Activated T-helper 9 cell treated with anti-CD3 and anti-CD28 coated beads, Interleukin-2, amount 50 U/mL, for 16 hours (primary cell): ENCODE results near the gene GNS.
A peak's percentile ranks its signal among the peaks of the same experiment; 100 is the strongest.
"Not testable (repeated sequence)": the region's sequence is repeated elsewhere in the genome, so short reads cannot be mapped to it uniquely, and the experiment has no call there.

Source experiments
- DNase-seq: peaks from one replicate; pipeline ENCODE4 v3.0.0-alpha.2; 2020; ENCODE audit warnings: low read depth

The GNS gene

DNA sequence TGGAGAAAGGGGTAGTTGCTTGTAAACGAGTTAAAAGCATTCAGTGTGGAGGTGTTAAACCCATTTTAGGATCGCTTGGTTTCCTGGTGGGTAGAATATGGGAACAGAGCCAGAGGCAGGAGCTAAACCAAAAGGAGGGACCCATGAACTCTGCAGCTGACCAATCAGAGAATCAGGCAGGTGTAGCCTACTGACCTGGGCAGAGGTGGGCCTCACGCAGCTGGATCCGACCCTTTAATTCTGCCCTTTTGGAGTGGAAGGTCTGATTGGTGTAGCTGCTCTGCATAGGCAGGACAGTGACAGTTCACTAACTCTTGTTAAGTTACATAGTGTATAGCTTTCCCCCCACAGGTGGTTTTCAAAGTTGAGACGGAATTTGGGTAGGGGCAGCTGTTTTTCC is 63.7 kb downstream of the GNS start:
- DNase-seq, result no peak

DNA sequence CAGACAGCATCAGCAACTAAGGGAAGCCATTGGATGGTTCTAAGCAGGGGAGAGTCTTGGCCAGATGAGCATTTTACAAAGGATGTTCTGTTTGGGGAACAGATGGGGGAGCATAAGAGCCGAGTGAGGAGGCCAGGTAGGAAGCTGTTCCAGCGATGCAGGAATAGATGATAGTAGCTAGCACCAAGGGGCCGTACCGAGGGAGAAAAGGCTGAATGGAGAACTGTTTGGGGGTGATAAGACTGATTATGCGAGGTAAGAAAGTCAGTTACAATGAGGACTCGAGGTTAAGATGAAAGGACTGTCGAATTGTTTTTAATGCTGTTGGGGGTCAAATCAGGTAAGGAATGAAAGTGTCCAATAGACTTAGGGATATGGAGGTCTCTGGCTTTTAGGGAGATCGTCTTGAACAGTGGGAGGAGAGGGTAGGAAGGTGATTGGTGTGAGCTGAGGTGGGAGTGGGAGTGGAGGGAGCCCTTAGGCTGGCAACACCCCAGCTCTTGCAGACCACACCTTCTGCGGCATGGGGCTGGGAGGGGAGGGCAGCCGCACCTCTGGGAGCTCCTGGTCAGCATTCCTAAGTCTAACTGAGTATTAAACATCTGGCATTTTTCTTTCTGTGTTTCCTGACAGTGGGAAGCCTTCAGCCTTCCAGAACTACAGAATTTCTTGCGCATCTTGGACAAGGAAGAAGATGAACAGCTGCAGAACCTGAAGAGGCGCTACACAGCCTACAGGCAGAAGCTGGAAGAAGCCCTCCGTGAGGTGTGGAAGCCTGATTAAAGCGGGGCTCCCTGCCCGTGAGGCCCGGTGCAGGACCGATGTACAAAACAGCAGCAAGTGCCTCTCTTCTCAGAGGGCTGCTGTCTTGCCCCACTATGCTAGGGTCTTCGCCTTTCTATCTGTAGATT is 64.8 kb downstream of the GNS start:
- DNase-seq, result no peak

DNA sequence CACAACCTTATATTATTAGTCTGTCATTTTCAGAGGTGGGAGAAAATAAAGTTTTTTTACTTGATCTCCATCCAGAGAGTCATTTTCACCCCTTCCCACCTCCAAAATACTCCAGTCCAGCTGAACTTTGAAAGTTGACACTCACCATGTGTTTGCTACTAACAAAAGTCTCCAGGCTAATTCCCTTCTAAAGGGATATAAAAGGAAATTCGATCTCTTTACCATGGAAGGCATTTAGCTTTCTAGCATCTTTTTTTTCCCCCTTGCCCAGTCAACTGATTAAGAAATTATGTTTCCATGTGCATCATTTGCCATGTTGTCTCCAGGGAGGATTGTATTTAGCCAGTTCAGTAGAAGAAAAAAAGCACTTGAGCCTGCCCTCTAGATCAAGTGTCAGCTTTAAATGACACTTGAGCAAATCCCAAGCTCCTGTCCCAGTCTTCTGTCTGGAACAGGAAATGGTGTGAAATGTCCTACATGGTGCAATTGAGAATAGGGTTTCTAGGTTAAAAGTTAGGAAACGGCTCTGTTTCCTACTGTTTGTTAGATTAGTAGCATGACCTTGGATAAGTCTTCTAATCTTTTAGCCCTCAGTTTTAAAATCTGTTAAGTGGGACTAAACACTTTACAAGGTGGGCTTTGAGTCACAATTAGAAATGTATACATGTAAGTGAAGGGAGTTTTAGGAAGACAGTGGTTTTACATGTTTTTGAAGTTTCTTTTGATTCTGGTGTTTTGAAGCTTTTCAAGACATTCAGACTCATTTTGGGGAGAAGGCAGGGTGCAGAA is 67.2 kb downstream of the GNS start:
- no peak for DNase-seq

DNA sequence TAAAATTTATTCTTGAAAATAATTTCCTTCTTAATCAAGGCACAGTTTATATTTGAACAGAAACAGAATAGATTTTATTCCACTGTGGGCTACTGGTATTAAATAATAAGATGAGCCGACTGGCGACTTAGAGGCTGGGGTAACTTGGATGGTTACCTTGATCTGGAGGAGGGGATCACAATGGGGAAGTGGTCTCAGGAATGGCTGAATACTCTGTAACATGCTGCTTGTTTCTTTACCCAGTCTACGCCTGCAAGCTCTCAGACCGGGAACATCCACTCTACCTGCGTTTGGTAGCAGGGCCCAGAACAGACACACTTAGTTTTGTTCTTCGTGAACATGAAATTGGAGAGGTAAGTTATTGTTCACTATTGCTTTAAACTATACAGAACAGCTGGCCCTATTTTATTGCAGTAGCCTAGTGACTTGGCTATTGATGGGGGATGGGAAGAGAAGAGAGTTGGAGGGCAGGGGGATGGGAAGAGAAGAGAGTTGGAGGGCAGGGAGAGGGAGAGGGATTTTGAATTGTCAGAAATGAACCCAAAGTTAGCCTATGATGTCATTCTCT is 67.9 kb downstream of the GNS start:
- DNase-seq, result no peak

DNA sequence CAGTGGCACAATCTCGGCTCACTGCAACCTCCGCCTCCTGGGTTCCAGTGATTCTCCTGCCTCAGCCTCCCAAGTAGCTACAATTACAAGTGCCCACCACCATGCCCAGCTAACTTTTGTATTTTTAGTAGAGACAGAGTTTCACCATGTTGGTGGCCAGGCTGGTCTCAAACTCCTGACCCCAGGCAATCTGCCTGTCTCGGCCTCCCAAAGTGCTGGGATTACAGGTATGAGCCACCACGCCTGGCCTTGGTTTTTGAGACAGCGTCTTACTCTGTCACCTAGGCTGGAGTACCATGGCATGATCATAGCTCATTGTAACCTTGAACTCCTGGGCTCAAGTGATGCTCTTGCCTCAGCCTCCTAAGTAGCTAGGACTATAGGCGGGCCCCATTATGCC is 69.0 kb downstream of the GNS start:
- DNase-seq, result not testable (repeated sequence)

DNA sequence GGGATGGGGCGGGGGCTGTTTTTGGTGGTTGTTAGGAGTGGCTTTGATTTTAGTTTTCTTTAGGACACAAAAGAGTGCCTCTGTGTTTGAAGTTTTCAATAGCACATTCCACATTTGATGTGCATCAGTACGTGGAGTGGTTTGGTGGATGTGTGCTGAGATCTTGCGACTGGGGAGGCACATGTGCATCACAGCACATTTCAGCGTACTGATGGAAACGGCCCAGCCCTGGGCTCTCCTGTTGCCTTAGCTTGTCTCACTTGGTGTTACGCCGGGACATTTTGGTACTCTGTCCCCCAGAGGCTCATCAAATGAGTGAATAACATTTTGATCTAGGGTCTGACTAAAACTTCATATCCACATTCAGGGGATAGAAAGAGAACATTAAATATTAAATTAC is 70.5 kb downstream of the GNS start:
- DNase-seq, result no peak

DNA sequence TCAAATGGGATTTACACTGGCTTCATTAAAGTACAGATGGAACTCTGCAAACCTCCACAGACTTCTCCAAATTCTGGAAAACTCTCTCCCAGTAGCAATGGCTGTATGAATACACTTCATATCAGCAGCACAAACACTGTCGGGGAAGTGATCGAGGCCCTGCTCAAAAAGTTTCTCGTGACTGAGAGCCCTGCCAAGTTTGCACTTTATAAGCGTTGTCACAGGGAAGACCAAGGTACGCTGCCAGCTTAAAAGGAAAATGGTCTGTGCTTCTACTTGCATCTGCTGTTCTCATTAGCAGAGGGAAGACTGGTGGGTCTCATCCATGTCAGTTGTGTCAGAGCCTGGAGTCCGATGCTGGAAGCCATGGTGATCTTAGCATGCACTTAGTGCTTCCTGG is 71.0 kb downstream of the GNS start:
- no peak for DNase-seq

DNA sequence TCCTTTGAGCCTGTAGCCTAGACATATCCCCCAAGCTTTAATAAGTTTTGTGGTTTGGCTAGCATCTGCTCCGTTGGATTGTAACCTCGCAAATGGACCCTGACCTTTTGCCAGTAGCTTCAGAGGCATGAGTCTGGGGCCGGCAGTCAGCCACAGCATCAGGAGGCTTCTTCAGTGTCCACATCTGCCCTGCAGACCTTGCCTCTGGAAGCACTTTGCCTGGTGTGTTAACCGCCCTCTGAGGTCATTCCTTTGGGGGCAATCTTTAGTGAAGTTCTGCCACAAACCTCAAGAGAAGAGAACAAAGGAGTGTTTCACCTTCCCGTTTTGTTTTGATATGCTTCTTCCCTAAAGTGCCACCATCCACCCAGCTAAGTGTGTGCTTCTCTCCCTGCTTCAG is 71.4 kb downstream of the GNS start:
- DNase-seq, result no peak

DNA sequence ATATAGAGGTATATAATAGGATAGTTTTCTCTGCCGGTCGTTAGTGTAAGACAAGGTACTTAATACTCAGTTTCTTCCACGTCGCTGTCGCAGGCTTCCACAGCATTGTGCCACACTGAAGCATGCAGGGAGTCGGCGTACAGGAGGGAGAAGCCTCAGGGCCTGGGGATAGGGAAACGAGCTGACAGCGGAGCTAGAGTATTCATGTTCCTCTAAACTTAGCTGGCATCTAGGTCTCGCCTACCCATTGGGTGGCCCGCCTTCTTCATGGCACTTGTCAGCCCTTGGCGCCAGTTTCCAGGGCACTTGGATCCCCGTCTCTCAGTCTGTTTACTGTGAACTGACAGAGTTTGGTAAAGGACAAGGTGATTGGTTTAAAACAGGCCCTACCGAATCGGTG is 73.6 kb downstream of the GNS start:
- DNase-seq, result no peak

DNA sequence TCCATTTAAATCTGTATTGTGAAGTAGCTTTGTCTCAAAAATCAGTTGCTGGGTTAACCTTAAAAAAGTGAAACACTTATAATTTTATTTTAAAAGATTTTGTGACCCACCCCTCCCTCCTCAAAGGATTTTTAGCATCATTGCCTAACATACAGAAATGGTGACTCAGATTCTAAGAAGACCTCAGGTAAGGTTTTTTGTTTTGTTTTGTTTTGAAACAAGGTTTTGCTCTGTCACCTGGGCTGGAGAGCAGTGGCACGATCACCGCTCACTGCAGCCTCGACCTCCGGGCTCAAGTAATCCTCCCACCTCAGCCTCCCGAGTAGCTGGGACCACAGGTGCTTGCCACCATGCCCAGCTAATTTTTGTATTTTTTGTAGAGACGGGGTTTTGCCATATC is 74.2 kb downstream of the GNS start:
- DNase-seq, result no peak

DNA sequence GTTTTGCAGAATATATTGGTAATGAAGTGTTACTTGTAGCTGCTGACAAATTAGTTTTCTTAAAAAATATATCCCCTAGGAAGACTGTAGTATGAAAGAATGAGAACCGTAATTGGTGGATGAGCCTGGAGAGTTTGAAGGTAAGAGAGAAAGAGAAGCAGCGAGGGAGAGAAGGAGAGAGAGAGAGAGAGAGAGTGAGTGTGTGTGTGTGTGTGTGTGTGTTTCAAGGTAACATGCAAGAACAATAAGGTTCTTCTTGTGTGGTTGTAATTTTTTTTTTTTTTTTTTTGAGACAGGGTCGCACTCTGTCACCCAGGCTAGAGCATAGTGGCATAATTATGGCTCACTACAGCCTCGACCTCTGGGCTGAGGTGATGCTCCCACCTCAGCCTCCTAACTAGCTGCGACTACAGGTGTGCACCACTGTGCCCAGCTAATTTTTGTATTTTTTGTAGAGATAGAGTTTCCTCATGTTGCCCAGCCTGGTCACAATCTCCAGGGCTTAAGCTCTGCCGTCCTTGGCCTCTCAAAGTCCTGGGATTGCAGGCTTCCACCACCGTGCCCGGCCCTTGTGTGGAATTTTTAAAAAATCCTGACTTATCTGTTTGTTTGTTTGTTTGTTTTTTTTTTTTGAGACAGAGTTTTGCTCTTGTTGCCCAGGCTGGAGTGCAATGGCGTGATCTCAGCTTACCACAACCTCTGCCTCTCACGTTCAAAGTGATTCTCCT is 75.2 kb downstream of the GNS start:
- no peak for DNase-seq

DNA sequence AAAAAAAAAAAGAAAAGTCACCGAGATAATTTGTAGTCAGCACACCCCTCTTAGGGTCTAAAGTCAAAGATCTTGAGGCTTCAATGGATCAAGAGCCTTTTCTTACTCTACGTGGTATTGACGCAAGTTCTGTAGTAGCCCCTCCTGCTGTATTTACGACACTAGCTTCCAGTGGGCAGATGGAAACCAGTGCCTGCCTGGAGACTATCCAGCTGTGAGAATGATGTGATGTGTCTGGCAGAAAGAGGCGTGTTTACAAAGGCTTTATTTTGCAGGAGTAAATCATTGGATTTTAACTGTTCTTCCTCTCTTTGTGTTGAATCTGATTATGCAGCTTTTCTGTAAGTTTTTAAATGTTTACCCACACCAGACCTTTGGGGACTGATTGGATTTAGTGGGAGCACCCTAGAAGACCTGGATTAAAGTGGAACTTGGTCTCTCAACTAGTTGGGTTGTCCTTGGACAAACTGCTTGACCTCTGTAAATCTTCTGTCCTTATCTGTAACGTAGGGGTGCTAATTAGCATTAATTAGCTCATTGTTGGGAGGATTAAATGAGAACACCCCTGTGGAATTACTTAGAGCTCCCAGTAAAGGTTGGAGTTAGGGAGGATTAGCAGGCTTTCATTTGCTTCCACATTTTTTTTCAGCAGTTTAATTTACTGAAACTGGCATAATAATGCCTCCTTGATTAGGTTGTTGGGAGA is 76.5 kb downstream of the GNS start:
- no peak for DNase-seq

DNA sequence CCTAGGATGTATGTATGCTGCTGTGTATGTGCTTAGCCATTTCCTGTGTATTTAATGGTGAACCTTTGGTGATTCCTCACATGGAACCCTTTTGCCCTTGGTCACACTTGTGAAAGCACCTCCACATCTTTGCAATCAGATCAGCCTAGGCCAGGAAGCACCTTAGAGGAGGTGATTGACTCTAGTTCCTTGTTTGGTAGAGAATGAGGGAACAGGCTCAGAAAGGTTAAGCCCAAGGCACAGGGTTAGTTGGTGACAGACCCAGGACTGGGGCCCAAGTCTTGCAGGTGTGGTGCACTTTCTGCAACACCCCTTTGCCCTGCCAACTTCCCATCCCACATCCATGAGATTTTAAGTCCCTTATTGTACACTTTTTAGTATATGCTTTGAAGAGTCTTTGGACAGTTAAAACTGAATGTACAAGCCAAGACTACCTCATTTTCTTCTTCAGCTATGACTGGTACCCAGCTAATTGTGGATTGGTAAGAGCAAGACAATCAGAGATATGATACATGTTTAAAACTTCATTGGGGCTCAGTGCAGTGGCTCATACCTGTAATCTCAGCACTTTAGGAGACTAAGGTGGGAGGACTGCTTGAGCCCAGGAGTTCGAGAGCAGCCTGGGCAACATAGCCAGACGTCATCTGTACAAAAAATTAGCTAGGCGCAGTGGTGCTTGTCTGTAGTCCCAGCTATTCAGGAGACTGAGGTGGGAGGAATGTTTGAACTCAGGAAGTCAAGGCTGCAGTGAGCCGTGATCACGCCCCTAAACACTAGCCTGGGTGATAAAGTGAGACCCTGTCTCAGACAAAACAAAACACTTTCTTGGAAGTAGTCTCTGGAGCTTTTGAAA is 77.8 kb downstream of the GNS start:
- DNase-seq, result no peak

DNA sequence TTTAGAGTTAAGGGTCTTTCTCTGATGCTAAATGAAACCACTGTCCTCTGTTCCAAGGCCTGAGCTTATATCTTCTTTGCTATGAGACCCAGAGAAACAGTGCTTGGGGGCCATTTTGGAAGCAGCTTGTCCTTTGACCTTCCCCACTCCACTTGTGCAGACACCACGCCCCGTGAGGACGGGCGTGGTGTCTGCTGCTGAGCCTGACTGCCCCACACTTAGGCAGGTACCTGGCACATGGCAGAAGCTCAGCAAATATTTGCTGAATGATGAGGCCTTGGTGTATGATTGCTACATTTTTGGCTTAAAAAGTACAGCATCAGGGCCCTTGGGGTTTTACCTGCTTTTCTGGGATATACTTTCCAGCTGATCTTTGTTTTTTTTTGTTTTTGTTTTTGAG is 79.0 kb downstream of the GNS start:
- no peak for DNase-seq

DNA sequence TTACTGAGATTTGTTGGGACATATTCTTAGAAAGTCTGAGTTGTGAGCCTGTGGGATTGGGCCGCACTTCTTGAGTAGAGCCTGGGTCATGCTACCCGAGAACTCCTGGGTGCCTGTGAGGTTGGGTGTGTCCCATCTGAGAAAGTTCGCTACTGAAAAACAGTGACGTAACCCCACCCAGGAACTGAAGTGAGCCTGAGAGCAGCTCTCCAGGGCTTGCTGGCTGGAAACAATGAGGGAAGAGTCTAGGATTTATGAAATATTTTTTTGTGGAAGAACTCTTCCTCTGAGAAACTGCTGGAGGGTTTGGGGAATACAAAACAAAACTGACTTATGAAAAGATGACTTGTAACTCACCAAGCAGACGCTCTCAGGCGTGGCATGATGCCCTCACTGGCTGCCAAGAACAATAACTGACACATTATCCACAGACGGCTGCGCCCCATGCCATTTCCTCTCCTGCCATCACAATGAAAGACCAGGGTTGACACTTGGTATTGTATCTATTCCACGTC is 79.7 kb downstream of the GNS start:
- peak; percentile 34 for DNase-seq

DNA sequence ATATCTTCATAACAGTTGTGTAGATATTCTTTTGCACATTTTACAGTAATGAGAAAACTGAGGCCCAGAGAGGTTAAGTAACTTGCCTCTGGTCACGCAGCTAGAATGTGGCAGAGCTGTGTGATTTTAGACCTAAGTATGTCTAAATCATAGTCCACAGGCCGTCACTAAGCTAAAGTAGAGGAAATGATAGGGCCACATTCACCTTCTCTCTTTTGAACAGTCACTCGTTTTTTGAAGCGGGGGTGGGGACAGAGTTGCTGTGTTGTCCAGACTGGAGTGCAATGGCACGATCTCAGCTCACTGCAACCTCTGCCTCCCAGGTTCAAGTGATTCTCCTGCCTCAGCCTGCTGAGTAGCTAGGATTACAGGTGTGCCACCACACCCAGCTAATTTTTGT is 80.4 kb downstream of the GNS start:
- no peak for DNase-seq

DNA sequence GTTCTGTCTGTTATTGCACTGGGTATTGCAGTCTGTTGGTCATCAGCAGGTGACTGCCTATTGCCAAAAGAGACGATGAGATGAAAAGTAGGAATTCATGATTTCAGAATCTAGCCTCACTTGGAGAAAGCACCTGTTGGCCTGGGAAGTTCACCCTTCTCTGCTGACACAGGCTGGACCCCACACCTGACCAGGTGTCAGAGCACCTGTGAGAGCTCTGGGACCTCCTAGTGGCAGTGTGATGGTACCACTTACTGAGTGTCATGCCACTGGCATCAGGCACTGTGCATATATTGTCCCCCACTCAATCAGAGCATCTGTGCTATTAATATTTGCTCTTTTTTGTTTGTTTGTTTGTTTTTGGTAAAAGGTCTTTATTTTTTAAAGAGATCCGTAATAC is 81.0 kb downstream of the GNS start:
- no peak for DNase-seq

DNA sequence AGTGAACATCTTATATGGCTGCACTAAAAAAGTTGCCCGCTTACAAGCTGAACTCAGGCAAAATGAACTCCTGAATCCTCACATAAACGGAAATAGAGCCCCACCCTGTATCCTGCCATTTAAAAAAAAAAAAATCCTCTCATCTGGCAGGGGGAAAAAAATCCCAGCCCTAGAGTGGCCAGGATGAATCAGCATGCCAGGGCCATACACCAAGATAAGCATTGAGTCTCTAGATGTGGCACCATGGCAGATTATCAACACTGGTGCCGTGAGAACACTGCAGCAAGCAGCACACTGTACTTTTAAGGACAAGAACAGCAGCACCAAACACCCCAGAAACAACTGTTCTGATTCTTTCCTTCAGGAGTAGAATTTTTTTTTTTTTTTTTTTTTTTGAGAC is 83.4 kb downstream of the GNS start:
- DNase-seq, result no peak

DNA sequence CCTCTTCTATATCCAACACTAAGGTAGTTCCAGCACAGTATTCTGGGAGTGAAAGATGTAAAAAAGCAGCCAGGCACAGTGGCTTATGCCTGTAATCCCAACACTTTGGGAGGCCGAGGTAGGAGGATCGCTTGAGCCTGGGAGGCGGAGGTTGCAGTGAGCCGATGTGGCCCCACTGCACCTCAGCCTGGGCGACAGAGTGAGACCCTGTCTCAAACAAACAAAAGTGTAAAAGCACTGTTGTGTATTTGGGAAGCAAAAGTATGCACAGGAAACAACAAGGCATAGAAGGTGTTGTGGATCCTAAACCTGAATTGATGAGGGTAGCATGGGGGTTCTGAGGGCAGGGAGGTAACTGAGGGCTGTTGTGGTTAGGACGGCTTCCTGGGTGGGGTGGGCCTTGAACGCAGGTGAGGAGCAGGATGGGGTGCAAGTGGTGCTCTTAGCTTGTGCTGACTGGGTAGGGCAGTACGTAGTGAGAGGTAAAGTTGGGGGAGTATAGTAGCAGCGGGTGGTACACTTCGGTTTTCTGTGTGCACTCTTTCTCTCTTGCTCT is 84.8 kb downstream of the GNS start:
- no peak for DNase-seq

DNA sequence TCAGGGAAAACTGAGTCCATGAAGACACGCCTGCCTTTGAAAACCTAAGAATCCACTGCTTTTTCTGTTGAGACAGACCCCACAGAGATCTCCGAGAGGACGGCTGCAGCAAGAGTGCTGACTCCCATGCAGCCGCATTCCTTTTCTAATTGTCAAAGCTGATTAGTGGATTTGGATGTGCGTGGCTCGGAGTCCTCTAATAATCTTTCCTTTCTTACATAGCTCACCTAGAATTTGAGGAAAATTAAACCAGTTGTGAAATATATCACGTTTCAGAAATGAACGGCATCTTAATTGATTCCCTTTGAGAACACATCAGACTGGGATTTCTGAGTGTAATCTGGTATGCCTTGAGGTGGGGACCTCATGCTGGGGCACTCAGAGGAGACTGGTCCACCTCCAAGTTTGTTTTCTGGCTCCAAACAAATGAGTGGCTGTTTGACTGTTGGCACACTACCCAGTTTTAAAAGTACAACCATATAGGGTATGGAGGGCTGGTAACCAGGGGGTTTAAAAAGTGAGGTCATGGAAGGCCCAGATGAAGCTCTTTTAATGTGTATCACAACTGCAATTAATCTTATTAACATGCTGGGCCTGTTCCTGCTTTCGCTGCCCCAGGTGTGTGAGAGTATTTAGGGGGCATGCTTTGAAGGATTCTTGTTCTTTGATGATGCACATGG is 85.6 kb downstream of the GNS start:
- DNase-seq, result no peak
